ENCODE data around the gene GPR152.
"Not testable (repeated sequence)": the region's sequence is repeated elsewhere in the genome, so short reads cannot be mapped to it uniquely, and the experiment has no call there.

The GPR152 gene

DNA sequence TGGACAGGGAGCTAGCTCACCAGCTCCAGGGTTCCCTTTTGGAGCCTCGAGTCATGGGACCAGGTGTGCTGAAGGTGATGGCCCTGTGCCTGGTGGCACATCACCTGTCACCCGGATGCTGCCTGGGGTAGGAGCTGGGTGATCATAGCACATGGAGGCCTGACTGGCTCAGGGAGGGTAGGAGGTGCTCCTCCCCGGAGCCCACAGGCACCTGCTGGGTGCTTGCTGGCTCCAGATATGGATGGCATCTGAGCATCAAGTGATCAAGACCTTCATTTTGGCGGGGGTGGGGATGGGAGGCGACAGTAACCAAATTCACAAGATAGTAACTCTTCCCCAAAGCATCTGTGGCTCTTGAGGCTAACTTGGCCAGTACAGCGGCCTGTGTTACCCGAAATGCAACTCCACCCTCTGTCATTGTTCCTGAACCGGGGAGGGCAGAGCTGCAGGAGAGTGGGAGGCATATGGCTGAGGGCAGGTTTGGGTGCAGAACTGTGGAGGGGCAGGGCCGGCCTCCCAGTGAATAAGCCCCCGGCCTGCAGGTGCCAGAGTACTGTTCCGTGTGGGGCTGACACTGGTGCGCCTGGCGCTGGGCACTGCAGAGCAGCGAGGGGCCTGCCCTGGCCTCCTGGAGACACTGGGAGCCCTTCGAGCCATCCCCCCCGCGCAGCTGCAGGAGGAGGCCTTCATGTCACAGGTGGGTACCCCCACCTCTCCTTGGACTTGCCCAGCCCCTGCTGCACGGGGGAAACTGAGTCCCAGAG, 43.9 kb downstream of the GPR152 start:
- no peaks in the 10 kb centered on the region for H3K36me3 ChIP-seq (ENCODE audit: control insufficient read depth, insufficient read depth, low read length, severe bottlenecking)
- H3K4me3 ChIP-seq (ENCODE audit: low read length) = no peak overlapping the region
- DNase-seq (ENCODE audit: low read depth) = no peak
- H3K9me3 ChIP-seq (ENCODE audit: control insufficient read depth, low read length) = no peaks in the 10 kb centered on the region
- no peaks in the 10 kb centered on the region for H3K4me1 ChIP-seq (ENCODE audit: control insufficient read depth, insufficient read depth, low read length)
- peaks cover 66% of the 10 kb centered on the region for H3K27me3 ChIP-seq (replicated peaks; ENCODE audit: control insufficient read depth, insufficient read depth, low read length)
- no peak overlapping the region for H3K9ac ChIP-seq (ENCODE audit: low read length)

DNA sequence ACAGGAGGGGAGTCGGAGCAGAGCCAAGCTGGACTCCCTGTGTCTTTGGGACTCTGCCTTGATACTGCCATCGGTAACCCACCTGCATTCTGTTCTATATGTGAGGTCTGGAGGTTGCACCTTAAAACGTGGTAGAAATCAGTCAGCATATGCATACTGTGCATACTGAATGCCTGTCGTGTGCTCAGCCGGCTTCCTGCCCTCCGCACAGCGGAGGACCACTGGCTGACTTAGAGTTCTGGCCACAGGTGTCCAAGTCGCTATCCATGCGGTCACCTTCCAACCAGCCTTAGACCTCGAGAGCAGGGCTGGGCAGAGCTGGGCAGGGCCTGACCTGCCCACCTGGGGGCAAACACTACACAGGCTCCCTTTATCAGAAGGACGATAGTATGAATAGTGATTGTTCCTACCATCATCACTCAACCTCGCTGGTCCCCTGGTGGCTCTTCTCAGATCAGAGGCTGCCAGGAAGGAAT, 44.8 kb downstream of the GPR152 start:
- H3K27me3 ChIP-seq (replicated peaks; ENCODE audit: control insufficient read depth, insufficient read depth, low read length) = peaks cover 57% of the 10 kb centered on the region
- no peak overlapping the region for H3K9ac ChIP-seq (ENCODE audit: low read length)
- no peaks in the 10 kb centered on the region for H3K4me1 ChIP-seq (ENCODE audit: control insufficient read depth, insufficient read depth, low read length)
- H3K9me3 ChIP-seq (ENCODE audit: control insufficient read depth, low read length) = no peaks in the 10 kb centered on the region
- DNase-seq (ENCODE audit: low read depth) = no peak
- no peaks in the 10 kb centered on the region for H3K36me3 ChIP-seq (ENCODE audit: control insufficient read depth, insufficient read depth, low read length, severe bottlenecking)
- H3K4me3 ChIP-seq (ENCODE audit: low read length) = no peak overlapping the region

GRCh38 chr11:67406969-67407687, 45.4 kb downstream of the GPR152 start:
- H3K4me3 ChIP-seq (ENCODE audit: low read length) = no peak overlapping the region
- H3K9me3 ChIP-seq (ENCODE audit: control insufficient read depth, low read length) = no peaks in the 10 kb centered on the region
- no peak overlapping the region for H3K9ac ChIP-seq (ENCODE audit: low read length)
- DNase-seq (ENCODE audit: low read depth) = no peak
- no peaks in the 10 kb centered on the region for H3K36me3 ChIP-seq (ENCODE audit: control insufficient read depth, insufficient read depth, low read length, severe bottlenecking)
- H3K27me3 ChIP-seq (replicated peaks; ENCODE audit: control insufficient read depth, insufficient read depth, low read length) = peaks cover 51% of the 10 kb centered on the region
- peaks cover 2% of the 10 kb centered on the region for H3K4me1 ChIP-seq (ENCODE audit: control insufficient read depth, insufficient read depth, low read length)

GRCh38 chr11:67406420-67406968, 46.0 kb downstream of the GPR152 start:
- no peaks in the 10 kb centered on the region for H3K36me3 ChIP-seq (ENCODE audit: control insufficient read depth, insufficient read depth, low read length, severe bottlenecking)
- no peak overlapping the region for H3K4me3 ChIP-seq (ENCODE audit: low read length)
- peaks cover 45% of the 10 kb centered on the region for H3K27me3 ChIP-seq (replicated peaks; ENCODE audit: control insufficient read depth, insufficient read depth, low read length)
- H3K9me3 ChIP-seq (ENCODE audit: control insufficient read depth, low read length) = no peaks in the 10 kb centered on the region
- peaks cover 3% of the 10 kb centered on the region for H3K4me1 ChIP-seq (ENCODE audit: control insufficient read depth, insufficient read depth, low read length)
- no peak overlapping the region for H3K9ac ChIP-seq (ENCODE audit: low read length)
- no peak for DNase-seq (ENCODE audit: low read depth)

- peaks cover 38% of the 10 kb centered on the region for H3K27me3 ChIP-seq (replicated peaks; ENCODE audit: control insufficient read depth, insufficient read depth, low read length)
- no peak for DNase-seq (ENCODE audit: low read depth)
- H3K9me3 ChIP-seq (ENCODE audit: control insufficient read depth, low read length) = no peaks in the 10 kb centered on the region
- no peaks in the 10 kb centered on the region for H3K36me3 ChIP-seq (ENCODE audit: control insufficient read depth, insufficient read depth, low read length, severe bottlenecking)
- H3K4me3 ChIP-seq (ENCODE audit: low read length) = no peak overlapping the region
- H3K4me1 ChIP-seq (ENCODE audit: control insufficient read depth, insufficient read depth, low read length) = peaks cover 5% of the 10 kb centered on the region
- no peak overlapping the region for H3K9ac ChIP-seq (ENCODE audit: low read length)
Observed at GRCh38 chr11:67405688-67406339, 46.7 kb downstream of the GPR152 start.

- Histone ChIP-seq H3K4me3 (ENCODE audit: low read length) (no peak overlapping the region), H3K9ac (ENCODE audit: low read length) (no peak overlapping the region), H3K9me3 (ENCODE audit: control insufficient read depth, low read length) (no peaks in the 10 kb centered on the region), H3K36me3 (ENCODE audit: control insufficient read depth, insufficient read depth, low read length, severe bottlenecking) (no peaks in the 10 kb centered on the region), H3K4me1 (ENCODE audit: control insufficient read depth, insufficient read depth, low read length) (peaks cover 11% of the 10 kb centered on the region), H3K27me3 (replicated peaks; ENCODE audit: control insufficient read depth, insufficient read depth, low read length) (peaks cover 32% of the 10 kb centered on the region)
- no peak for DNase-seq (ENCODE audit: low read depth)
Observed at GRCh38 chr11:67405196-67405567, 47.3 kb downstream of the GPR152 start.

DNA sequence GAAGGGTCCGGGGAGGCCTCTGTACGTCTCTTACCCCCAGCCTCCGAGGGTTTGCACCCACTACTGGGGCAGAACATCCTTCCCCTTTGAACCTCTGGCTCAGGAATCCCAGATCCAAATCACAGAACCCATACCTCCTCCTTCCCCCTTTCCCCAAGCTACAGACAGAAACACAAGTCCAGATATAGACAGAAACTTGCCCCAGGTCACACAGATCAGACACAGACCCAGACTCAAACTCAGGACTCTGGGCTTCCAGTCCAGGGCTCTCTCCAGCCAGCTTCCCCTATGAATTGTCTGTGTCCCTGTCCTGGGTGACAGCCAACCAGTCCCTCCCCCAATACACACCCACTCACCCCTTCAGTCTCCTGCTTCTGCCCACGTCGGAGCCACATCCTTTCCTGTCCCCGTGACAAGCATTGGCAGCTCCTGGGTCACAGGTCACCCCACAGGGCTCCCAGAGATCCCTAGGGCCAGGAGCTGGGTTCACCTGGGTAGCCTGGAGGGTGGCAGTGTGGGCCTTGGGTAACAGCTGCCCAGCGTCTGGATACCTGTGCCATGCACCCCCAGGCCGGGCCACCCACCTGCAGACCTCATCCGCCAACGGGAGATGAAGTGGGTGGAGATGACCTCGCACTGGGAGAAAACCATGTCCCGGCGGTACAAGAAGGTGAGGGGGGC, 47.9 kb downstream of the GPR152 start:
- no peak overlapping the region for H3K4me3 ChIP-seq (ENCODE audit: low read length)
- peaks cover 14% of the 10 kb centered on the region for H3K4me1 ChIP-seq (ENCODE audit: control insufficient read depth, insufficient read depth, low read length)
- H3K9me3 ChIP-seq (ENCODE audit: control insufficient read depth, low read length) = no peaks in the 10 kb centered on the region
- no peaks in the 10 kb centered on the region for H3K36me3 ChIP-seq (ENCODE audit: control insufficient read depth, insufficient read depth, low read length, severe bottlenecking)
- no peak overlapping the region for H3K9ac ChIP-seq (ENCODE audit: low read length)
- no peak for DNase-seq (ENCODE audit: low read depth)
- H3K27me3 ChIP-seq (replicated peaks; ENCODE audit: control insufficient read depth, insufficient read depth, low read length) = peaks cover 26% of the 10 kb centered on the region

DNA sequence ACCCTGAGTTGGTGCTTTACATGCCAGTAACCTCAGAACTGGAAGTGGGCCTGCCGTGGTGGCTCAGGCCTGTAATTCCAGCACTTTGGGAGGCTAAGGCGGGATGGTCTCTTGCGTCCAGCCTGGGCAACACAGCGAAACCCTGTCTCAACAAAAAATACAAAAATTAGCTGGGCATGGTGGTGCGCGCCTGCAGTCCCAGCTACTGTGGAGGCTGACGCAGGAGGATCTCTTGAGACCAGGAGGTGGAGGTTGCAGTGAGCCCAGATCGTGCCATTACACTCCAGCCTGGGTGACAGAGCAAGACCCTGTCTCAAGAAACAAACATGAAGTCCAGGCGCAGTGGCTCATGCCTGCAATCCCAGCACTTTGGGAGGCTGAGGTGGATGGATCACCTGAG, 49.4 kb downstream of the GPR152 start:
- Histone ChIP-seq H3K27me3 (replicated peaks; ENCODE audit: control insufficient read depth, insufficient read depth, low read length) (peaks cover 13% of the 10 kb centered on the region), H3K36me3 (ENCODE audit: control insufficient read depth, insufficient read depth, low read length, severe bottlenecking) (peaks cover 14% of the 10 kb centered on the region), H3K4me1 (ENCODE audit: control insufficient read depth, insufficient read depth, low read length) (peaks cover 14% of the 10 kb centered on the region)
- not testable (repeated sequence) for H3K9me3 ChIP-seq (ENCODE audit: control insufficient read depth, low read length); DNase-seq (ENCODE audit: low read depth); H3K4me3 ChIP-seq (ENCODE audit: low read length); H3K9ac ChIP-seq (ENCODE audit: low read length)

DNA sequence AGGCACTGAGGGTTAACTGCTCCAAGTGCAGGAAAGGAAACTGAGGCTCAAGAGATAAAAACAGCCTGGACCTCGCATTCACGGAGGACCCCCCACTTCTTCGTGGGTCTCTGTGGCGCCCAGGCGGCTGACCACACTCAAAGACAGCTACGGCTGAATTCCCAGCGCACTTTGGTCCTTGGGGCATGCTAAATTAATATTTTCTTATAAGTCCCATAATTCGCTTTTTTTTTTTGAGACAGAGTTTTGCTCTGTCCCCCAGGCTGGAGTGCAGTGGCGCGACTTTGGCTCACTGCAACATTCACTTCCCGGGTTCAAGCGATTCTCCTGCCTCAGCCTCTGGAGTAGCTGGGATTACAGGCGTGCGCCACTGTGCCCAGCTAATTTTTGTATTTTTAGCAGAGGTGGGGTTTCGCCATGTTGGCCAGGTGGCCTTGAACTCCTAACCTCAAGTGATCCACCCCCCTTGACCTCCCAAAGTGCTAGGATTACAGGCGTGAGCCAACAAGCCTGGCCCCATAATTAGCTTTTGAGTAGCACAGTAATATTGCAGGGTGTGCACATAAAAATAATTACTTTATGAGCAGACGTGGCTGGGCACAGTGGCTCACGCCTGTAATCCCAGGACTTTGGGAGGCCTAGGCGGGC, 50.2 kb downstream of the GPR152 start:
- peaks cover 22% of the 10 kb centered on the region for H3K36me3 ChIP-seq (ENCODE audit: control insufficient read depth, insufficient read depth, low read length, severe bottlenecking)
- not testable (repeated sequence) for H3K9me3 ChIP-seq (ENCODE audit: control insufficient read depth, low read length); DNase-seq (ENCODE audit: low read depth); H3K27me3 ChIP-seq (replicated peaks; ENCODE audit: control insufficient read depth, insufficient read depth, low read length)
- H3K4me1 ChIP-seq (ENCODE audit: control insufficient read depth, insufficient read depth, low read length) = peaks cover 14% of the 10 kb centered on the region
- peak overlapping the region; percentile 85 for H3K9ac ChIP-seq (ENCODE audit: low read length)
- H3K4me3 ChIP-seq (ENCODE audit: low read length) = peak overlapping the region; percentile 74

GRCh38 chr11:67401495-67402191, 50.9 kb downstream of the GPR152 start, which contains the start of gene PPP1CA:
Gene PPP1CA, minus strand, starts transcription at chr11:67401858. Its CDS starts 76 bp downstream, at chr11:67401782.
- H3K9me3 ChIP-seq (ENCODE audit: control insufficient read depth, low read length) = no peaks in the 10 kb centered on the region
- H3K27me3 ChIP-seq (replicated peaks; ENCODE audit: control insufficient read depth, insufficient read depth, low read length) = no peaks in the 10 kb centered on the region
- peak within 1 kb of the TSS; percentile 92 for H3K4me3 ChIP-seq (ENCODE audit: low read length)
- peaks cover 25% of the 10 kb centered on the region for H3K36me3 ChIP-seq (ENCODE audit: control insufficient read depth, insufficient read depth, low read length, severe bottlenecking)
- peak; percentile 96 for DNase-seq (ENCODE audit: low read depth)
- H3K9ac ChIP-seq (ENCODE audit: low read length) = peak within 1 kb of the TSS; percentile 97
- H3K4me1 ChIP-seq (ENCODE audit: control insufficient read depth, insufficient read depth, low read length) = peaks cover 14% of the 10 kb centered on the region

Measured in adipocyte (in vitro differentiated cells).